ENCODE data around the gene TUBB6. TPM values are rescaled to one million over a fixed set of nuclear protein-coding genes. Genes with fewer than 3 reads are reported as not detected.

The TUBB6 gene
- total RNA-seq = 100 to 1,000 TPM; 316 to 921 (median 720) TPM

DNA sequence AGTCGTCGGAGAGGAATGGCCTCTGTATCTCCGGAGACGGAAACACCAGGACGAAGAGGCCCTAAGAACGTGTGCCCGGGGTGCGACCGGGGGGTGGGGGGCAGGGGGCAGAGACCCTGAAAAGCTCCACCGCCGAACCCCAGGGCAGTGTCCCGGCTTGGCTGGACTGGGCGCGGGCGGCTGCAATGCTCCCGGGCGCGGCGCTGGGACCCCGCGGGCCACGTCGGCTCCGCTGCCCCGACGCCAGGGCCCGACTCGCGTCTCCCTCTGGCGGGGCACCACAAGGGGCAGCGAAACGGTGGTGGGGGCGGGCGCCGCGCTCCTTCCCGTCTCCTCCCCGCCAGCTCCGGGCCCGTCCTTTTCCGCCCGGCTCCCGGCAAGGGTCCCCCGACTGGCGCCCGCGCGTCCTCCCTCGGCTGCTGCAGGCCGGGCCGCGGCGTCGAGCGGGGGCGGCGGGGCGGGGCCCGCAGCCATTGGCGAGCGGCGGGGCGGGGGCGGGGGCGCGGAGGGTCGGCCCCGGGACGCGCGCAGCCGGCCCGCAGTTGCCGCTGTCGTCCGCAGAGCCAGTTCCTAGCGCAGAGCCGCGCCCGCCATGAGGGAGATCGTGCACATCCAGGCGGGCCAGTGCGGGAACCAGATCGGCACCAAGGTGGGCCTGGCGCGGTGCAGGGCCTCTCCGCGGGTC, at the start of gene TUBB6:
Gene TUBB6 (plus strand): TSS at position 541 of the 685 bp plus-strand sequence. CDS start 52 bp downstream, at position 593.
- DNase-seq (ENCODE audit: low spot score) (peak; percentile 46), ATAC-seq (ENCODE audit: low FRiP score) (peak; percentile 83)
- no peak for TF ChIP-seq CTCF (IDR thresholded peaks at IDR 0.05)

- no peak for DNase-seq (ENCODE audit: low spot score)
- peak; percentile 42 for ATAC-seq (ENCODE audit: low FRiP score)
- no peak for TF ChIP-seq CTCF (IDR thresholded peaks at IDR 0.05)
Measured at GRCh38 chr18:12258719-12259705, 49.0 kb upstream of the TUBB6 start.

- ATAC-seq (ENCODE audit: low FRiP score) = no peak
- no peak for TF ChIP-seq CTCF (IDR thresholded peaks at IDR 0.05)
- no peak for DNase-seq (ENCODE audit: low spot score)
Measured at GRCh38 chr18:12262748-12263147, 45.3 kb upstream of the TUBB6 start.

- DNase-seq (ENCODE audit: low spot score) = no peak
- ATAC-seq (ENCODE audit: low FRiP score) = no peak
- no peak for TF ChIP-seq CTCF (IDR thresholded peaks at IDR 0.05)
Measured at GRCh38 chr18:12264864-12265263, 43.2 kb upstream of the TUBB6 start.

DNA sequence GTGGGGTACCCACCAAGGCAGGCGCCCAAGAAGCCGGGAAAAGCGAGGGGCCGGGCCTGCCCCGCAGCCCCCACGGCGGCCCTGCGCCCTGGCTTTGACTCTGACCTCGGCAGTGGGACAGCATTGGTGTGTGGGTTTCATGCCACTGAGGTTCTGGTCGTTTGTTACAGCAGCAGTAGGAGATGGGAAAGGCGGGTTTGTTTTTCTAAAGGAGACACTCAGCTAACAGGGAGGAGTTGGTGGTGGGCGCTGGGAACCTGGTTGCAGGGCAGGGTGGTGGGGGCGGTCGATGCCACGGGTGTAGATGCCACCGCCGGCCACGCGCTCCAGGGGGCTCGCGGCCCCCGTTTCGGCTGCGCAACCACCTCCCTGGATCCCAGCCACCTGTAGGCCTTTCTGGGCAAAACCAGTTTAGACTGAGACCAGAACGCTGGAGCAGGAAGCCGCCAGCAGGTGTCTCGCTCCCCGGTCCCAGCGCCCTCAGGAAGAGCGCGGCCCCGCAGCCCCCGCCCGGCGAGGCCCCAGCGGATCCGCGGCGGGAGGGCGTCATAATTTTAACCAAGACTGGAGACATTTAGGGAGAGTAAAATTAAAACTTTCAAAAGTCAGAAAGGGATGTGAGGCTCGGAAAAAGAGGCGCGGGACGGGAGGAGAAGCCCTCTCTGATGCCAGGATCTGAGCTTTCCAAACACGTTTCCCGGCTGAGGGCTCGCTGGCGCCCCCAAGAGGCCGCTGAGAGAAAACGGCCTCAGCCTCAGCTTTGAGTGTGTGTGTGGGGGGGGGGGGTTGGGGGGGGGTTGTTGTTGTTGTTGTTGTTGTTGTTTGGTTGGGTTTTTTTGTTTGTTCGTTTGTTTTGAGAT, 36.4 kb upstream of the TUBB6 start:
- DNase-seq (ENCODE audit: low spot score) (no peak), ATAC-seq (ENCODE audit: low FRiP score) (peak; percentile 96)
- peak in 2 of 3 donors; percentile 32 to 46 for TF ChIP-seq CTCF (IDR thresholded peaks at IDR 0.05)

- ATAC-seq (ENCODE audit: low FRiP score) (no peak), DNase-seq (ENCODE audit: low spot score) (no peak)
- TF ChIP-seq CTCF (IDR thresholded peaks at IDR 0.05) = no peak
Measured at GRCh38 chr18:12274793-12275192, 33.2 kb upstream of the TUBB6 start.
